GM12865 (cell line): ENCODE measurements around the gene MVD.

Source experiments
- DNase-seq: peaks from one replicate; pipeline ENCODE4 v3.0.0; 2010; ENCODE audit warnings: low read depth
- H3K4me3 ChIP-seq: 2 replicates; pipeline ENCODE4 v1.5.1; 2011; ENCODE audit warnings: mild to moderate bottlenecking, low read depth, low read length, control low read depth
- CTCF ChIP-seq: IDR thresholded peaks from 2 replicates; pipeline ENCODE4 v1.5.1; 2011; ENCODE audit warnings: low read length, control low read depth, low read depth, inconsistent platforms; ENCODE audit not compliant: insufficient read depth; ENCODE audit errors: missing control alignments

Gene MVD

GRCh38 chr16:88651276-88651988, 11.5 kb downstream of the MVD start:
- H3K4me3 ChIP-seq: peak overlapping the region; percentile 51
- peak; percentile 97 for DNase-seq
- TF ChIP-seq CTCF: no peak

GRCh38 chr16:88650749-88651275, 12.1 kb downstream of the MVD start, which contains the start of gene CYBA:
Gene CYBA, minus strand, starts transcription at chr16:88651053. Its CDS starts 40 bp downstream, at chr16:88651013.
- no peak for TF ChIP-seq CTCF
- DNase-seq: peak; percentile 94
- H3K4me3 ChIP-seq: peak within 1 kb of the TSS; percentile 91

GRCh38 chr16:88649924-88650748, 12.8 kb downstream of the MVD start:
- H3K4me3 ChIP-seq: peak overlapping the region; percentile 91
- no peak for TF ChIP-seq CTCF
- DNase-seq: peak; percentile 60

GRCh38 chr16:88649195-88649923, 13.5 kb downstream of the MVD start:
- DNase-seq: no peak
- TF ChIP-seq CTCF: no peak
- peak overlapping the region; percentile 91 for H3K4me3 ChIP-seq

GRCh38 chr16:88647178-88648070, 15.5 kb downstream of the MVD start:
- no peak for DNase-seq
- TF ChIP-seq CTCF: no peak
- H3K4me3 ChIP-seq: no peak overlapping the region

GRCh38 chr16:88646345-88647034, 16.4 kb downstream of the MVD start:
- TF ChIP-seq CTCF: no peak
- DNase-seq: no peak
- H3K4me3 ChIP-seq: no peak overlapping the region
